Rectal smooth muscle tissue (tissue), 1 donor: ENCODE measurements around the gene CDC34.
"Not testable (repeated sequence)": the region's sequence is repeated elsewhere in the genome, so short reads cannot be mapped to it uniquely, and the experiment has no call there.

ENCODE experiments used
- H3K27ac ChIP-seq: one replicate; pipeline ENCODE4 v1.7.0; 2013; ENCODE audit warnings: low read depth, low read length, inconsistent platforms
- H3K27me3 ChIP-seq: one replicate; pipeline ENCODE4 v1.7.0; 2013; ENCODE audit warnings: low read length; ENCODE audit not compliant: control insufficient read depth, insufficient read depth
- H3K36me3 ChIP-seq: one replicate; pipeline ENCODE4 v1.7.0; 2013; ENCODE audit warnings: low read length; ENCODE audit not compliant: control insufficient read depth, insufficient read depth
- H3K4me1 ChIP-seq: one replicate; pipeline ENCODE4 v1.7.0; 2013; ENCODE audit warnings: low read length; ENCODE audit not compliant: control insufficient read depth, insufficient read depth
- H3K4me3 ChIP-seq: one replicate; pipeline ENCODE4 v1.7.0; 2013; ENCODE audit warnings: low read length
- H3K9ac ChIP-seq: one replicate; pipeline ENCODE4 v1.7.0; 2013; ENCODE audit warnings: low read length

Gene CDC34

GRCh38 chr19:577439-578392 is 46.2 kb downstream of the CDC34 start:
- H3K27ac ChIP-seq = no peak overlapping the region

GRCh38 chr19:579111-579841 is 47.7 kb downstream of the CDC34 start:
- H3K27me3 ChIP-seq = no peaks in the 10 kb centered on the region
- H3K36me3 ChIP-seq = peaks cover 27% of the 10 kb centered on the region
- no peak overlapping the region for H3K4me3 ChIP-seq
- H3K4me1 ChIP-seq = peaks cover 9% of the 10 kb centered on the region
- no peak overlapping the region for H3K27ac ChIP-seq
- no peak overlapping the region for H3K9ac ChIP-seq

More at GRCh38 chr19:577439-578392, 46.2 kb downstream of the CDC34 start:
- H3K4me3 ChIP-seq = no peak overlapping the region
- no peak overlapping the region for H3K9ac ChIP-seq
- H3K4me1 ChIP-seq = peaks cover 15% of the 10 kb centered on the region
- peaks cover 20% of the 10 kb centered on the region for H3K36me3 ChIP-seq
- H3K27me3 ChIP-seq = no peaks in the 10 kb centered on the region

DNA sequence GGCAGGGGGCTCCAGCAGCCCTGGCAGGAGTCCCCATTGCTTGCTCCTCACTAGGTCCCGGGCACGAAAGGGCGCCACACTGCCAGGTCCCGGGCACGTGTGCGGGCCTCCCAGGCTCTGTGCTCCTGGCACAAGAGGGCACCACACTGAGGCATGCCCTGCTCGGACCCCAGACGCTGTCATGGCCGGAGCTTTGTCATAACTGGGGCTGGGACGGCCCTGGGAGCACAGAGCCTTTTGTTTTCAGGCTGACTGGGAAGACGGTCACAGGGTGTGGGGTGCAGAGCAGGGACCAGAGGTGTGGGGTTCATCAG is 48.2 kb downstream of the CDC34 start:
- Histone ChIP-seq H3K27ac (no peak overlapping the region), H3K9ac (no peak overlapping the region), H3K4me3 (no peak overlapping the region), H3K36me3 (peaks cover 27% of the 10 kb centered on the region), H3K4me1 (peaks cover 5% of the 10 kb centered on the region), H3K27me3 (peaks cover 2% of the 10 kb centered on the region)

DNA sequence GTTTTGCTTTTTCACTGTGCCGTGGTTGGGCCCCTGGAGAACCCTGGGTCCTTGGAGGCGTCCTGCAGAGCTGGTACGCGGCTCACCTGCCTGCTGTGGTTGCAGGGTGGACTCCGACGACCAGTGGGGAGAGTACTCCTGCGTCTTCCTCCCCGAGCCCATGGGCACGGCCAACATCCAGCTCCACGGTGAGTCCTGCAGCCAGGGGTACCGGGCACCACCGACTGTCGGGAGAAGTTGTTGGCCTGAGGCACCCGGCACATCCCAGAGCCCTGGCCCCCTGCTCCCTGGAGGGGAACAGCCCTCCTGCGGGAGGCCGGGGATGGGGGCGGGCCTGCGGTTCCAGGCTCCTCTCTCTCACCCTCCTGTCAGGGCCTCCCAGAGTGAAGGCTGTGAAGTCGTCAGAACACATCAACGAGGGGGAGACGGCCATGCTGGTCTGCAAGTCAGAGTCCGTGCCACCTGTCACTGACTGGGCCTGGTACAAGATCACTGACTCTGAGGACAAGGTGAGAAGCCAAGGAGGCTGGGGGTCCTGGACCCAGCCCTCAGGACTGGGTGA is 48.8 kb downstream of the CDC34 start:
- H3K27ac ChIP-seq = no peak overlapping the region
- peaks cover 5% of the 10 kb centered on the region for H3K4me1 ChIP-seq
- peaks cover 2% of the 10 kb centered on the region for H3K27me3 ChIP-seq
- H3K4me3 ChIP-seq = no peak overlapping the region
- H3K36me3 ChIP-seq = peaks cover 27% of the 10 kb centered on the region
- H3K9ac ChIP-seq = no peak overlapping the region

DNA sequence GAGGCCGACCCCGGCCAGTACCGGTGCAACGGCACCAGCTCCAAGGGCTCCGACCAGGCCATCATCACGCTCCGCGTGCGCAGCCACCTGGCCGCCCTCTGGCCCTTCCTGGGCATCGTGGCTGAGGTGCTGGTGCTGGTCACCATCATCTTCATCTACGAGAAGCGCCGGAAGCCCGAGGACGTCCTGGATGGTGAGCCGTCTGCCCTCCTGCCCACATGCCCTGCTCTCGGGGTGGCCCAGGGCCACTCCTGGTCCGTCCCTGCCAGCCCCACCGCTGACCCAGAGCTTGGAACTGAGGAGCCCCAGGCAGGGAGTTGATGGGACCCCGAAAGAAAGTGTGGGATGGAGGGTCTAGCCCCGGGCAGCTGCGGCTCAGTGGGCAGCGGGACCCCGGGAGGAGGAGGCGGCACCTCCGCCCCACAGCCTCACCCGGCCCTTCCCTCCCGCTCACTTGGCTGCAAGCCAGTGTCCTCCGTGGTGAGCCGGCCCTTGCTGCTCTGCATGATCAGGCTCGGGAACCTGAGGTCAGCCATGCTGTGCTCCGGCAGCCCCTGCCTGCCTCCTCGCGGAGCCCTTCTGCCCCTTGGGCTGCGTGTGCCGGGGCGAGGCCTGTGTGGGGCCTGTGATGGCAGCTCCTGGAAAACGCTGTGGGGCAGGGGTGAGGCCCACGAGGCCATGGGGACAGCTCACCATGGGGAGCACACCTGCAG is 50.0 kb downstream of the CDC34 start:
- Histone ChIP-seq H3K27me3 (peaks cover 2% of the 10 kb centered on the region), H3K4me3 (no peak overlapping the region), H3K4me1 (no peaks in the 10 kb centered on the region), H3K27ac (no peak overlapping the region), H3K36me3 (peaks cover 27% of the 10 kb centered on the region), H3K9ac (no peak overlapping the region)

- Histone ChIP-seq H3K9ac (no peak overlapping the region), H3K36me3 (peaks cover 27% of the 10 kb centered on the region), H3K4me1 (no peaks in the 10 kb centered on the region), H3K27me3 (peaks cover 2% of the 10 kb centered on the region), H3K4me3 (no peak overlapping the region), H3K27ac (no peak overlapping the region)
Observed at GRCh38 chr19:582497-583197, 51.1 kb downstream of the CDC34 start.

DNA sequence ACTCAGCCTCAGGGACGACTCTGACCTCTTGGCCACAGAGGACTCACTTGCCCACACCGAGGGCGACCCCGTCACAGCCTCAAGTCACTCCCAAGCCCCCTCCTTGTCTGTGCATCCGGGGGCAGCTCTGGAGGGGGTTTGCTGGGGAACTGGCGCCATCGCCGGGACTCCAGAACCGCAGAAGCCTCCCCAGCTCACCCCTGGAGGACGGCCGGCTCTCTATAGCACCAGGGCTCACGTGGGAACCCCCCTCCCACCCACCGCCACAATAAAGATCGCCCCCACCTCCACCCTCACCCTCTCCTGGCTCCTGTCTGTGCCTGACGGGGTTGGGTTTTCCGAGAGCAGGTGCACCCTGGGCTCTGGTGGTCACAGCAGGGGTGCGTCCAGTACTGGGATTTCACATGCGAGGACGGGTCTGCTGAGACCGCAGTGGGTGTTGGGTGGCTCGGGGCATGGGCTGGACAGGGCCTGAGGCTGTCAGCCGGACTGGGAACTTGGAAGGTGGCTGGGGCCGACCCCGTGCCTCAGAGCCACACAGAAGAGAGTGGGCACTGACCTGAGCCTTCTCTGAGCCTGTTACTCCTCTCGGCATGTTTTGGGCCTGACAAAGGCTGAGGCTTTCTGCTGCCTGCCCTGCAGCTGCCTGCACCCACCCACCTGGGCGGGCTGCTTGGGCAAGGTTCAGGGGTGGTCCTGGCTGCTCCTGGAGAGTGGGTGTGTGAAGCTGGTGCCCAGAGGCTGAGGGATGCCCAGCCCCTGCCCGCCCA is 51.8 kb downstream of the CDC34 start:
- peaks cover 2% of the 10 kb centered on the region for H3K27me3 ChIP-seq
- H3K9ac ChIP-seq = no peak overlapping the region
- no peaks in the 10 kb centered on the region for H3K4me1 ChIP-seq
- peaks cover 23% of the 10 kb centered on the region for H3K36me3 ChIP-seq
- no peak overlapping the region for H3K4me3 ChIP-seq
- no peak overlapping the region for H3K27ac ChIP-seq

GRCh38 chr19:583968-584239 is 52.3 kb downstream of the CDC34 start:
- H3K9ac ChIP-seq = no peak overlapping the region
- no peak overlapping the region for H3K4me3 ChIP-seq
- H3K27ac ChIP-seq = no peak overlapping the region
- H3K27me3 ChIP-seq = peaks cover 7% of the 10 kb centered on the region
- H3K4me1 ChIP-seq = no peaks in the 10 kb centered on the region
- H3K36me3 ChIP-seq = peaks cover 23% of the 10 kb centered on the region

DNA sequence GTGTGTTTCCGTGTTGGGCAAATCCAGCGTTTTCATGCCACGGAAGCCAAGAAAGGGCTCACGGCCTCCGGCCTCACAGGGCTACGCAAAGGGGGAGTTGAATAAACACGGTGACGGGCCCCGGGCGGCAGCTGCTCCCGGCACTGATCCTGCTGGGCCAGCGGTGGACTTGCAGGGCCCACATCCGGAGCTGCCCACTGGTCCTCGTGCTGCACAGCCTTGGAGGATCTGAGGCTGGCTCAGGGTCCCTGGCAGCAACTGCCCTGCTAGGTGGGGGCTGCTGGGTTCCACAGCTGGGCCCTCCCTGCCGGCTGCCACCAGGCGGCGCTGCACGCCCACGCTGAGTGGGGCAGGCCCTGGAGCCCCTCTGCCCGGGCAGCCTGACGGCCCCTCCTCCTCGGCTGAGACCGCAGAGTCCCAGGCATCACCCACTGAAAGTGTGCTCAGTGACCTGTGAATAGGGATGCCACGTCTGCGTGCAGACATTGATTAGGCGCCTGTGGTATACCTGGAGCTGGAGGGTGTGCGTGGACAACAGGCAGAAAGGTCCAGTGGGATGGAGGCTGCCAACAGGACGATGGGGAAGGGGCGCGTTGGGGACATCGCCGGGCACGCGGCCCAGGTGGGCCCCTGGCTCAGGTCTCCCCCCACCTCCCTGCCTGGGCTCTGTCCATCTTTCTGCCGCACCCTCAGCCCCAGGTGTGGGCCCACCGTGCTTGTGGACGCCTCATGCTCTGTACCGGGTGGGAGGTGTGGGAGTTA is 52.9 kb downstream of the CDC34 start:
- Histone ChIP-seq H3K27ac (no peak overlapping the region), H3K4me3 (no peak overlapping the region), H3K36me3 (peaks cover 22% of the 10 kb centered on the region), H3K4me1 (no peaks in the 10 kb centered on the region), H3K9ac (no peak overlapping the region), H3K27me3 (peaks cover 11% of the 10 kb centered on the region)

DNA sequence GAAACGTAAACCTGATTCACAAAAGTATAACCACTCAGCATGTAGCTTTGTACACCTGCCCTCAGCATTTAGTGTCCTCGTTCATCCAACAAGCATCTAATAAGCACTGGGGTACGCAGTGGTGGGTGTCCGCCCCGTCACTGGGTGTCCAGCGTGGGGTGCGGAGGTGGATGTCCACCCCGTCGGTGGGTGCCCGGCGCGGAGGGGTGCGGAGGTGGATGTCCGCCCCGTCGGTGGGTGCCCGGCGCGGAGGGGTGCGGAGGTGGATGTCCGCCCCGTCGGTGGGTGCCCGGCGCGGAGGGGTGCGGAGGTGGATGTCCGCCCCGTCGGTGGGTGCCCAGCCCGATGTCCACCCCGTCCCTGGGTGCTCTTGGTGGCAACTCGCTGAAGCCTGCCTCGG is 53.6 kb downstream of the CDC34 start:
- H3K27me3 ChIP-seq = peaks cover 11% of the 10 kb centered on the region
- not testable (repeated sequence) for H3K9ac ChIP-seq, H3K4me1 ChIP-seq, H3K27ac ChIP-seq, H3K4me3 ChIP-seq
- H3K36me3 ChIP-seq = peaks cover 17% of the 10 kb centered on the region

GRCh38 chr19:585551-586110 is 54.1 kb downstream of the CDC34 start:
- Histone ChIP-seq H3K9ac (no peak overlapping the region), H3K27me3 (peaks cover 12% of the 10 kb centered on the region), H3K4me3 (no peak overlapping the region), H3K4me1 (no peaks in the 10 kb centered on the region), H3K36me3 (peaks cover 14% of the 10 kb centered on the region), H3K27ac (no peak overlapping the region)
